ENCODE data around the gene MYO3B.

GRCh38 chr2:170498619-170499018 is 320.7 kb downstream of the MYO3B start:
- TF ChIP-seq, protein P1, sequence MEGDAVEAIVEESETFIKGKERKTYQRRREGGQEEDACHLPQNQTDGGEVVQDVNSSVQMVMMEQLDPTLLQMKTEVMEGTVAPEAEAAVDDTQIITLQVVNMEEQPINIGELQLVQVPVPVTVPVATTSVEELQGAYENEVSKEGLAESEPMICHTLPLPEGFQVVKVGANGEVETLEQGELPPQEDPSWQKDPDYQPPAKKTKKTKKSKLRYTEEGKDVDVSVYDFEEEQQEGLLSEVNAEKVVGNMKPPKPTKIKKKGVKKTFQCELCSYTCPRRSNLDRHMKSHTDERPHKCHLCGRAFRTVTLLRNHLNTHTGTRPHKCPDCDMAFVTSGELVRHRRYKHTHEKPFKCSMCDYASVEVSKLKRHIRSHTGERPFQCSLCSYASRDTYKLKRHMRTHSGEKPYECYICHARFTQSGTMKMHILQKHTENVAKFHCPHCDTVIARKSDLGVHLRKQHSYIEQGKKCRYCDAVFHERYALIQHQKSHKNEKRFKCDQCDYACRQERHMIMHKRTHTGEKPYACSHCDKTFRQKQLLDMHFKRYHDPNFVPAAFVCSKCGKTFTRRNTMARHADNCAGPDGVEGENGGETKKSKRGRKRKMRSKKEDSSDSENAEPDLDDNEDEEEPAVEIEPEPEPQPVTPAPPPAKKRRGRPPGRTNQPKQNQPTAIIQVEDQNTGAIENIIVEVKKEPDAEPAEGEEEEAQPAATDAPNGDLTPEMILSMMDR (IDR thresholded peaks at IDR 0.05), result no peak
- no peak for TF ChIP-seq POLR2AphosphoS5 (IDR thresholded peaks at IDR 0.05)

All from prostate gland (tissue), 2 donors.